Activated CD4-positive, CD25-positive, alpha-beta regulatory T cell treated with anti-CD3 and anti-CD28 coated beads, Interleukin-2, amount 50 U/mL, for 24 hours (primary cell): ENCODE measurements around the gene KIRREL3.

Experiments
- ATAC-seq, 2 donors: fragments of 150-1000 bp; cut with Tn5 transposase; one replicate each; pipeline ENCODE4 v1.10.0; 2021; ENCODE audit warnings: mild to moderate bottlenecking in 1 of 2, moderate library complexity in 1 of 2

The KIRREL3 gene

DNA sequence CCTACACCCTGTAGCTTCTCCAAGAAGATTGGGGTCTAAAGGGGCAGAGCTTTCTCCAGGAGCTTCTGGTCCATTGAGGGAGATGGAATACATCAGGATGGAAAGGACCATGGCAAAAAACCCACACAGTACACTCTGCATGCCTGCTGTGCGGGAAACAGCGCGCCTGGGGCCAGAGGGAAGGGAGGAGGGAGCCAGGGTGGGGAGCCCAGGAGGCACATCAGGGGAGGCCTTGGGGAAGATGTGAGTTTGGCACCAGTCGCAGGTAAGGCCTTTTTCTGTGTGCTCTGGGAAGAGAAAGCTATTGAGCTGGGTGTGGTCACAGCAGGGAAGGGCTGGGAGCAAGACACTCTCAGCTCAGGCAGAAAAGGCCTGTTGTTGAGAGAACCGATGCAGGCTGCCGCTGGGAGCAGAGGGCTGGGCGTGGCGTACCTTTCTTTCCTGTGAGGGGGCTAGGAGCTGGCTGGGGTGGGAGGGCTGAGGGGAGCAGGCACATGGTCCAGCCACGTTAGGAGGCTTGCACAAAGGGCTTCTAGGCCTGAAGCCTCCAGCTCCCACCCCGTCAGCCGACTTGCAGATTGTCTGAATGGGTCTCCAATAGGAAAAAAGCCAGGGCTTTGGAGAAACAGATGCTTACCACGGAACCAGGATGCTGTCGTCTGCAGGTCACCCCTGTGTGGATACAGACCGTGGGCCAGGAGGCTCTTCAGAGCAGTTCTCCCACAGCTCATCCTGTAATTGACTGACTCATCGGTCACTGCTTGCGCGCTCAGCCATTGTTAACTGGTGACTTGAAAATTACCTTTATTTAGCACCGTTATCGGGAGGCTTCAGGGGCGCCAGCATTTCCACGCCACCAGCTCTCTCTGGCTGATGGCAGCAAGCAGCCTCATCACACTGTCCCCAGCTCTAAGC is 407.8 kb downstream of the KIRREL3 start:
- ATAC-seq, result no peak

DNA sequence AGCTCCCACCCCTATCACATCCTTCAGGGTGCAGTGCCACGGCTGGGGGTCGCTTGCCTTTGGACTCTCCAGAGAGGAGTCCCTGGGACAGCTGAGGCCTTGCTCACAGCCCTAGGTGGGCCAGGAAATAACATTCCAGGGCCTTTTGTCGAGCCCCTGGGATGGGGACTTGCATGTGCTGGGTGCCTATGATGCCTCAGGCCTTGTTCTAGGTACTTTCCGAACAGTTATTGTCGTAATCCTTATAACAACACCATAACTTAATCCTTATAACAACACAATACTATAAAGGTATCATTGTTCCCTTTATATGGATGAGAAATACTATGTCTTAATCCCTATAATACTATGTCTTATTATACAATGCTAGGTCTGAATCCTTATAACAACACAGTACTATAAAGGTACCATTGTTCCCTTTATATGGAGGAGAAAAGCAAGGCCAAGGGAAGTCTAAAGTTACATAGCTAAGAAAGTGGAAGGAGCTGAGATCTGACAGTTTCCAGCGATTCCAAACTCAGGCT is 408.5 kb downstream of the KIRREL3 start:
- ATAC-seq, result no peak

DNA sequence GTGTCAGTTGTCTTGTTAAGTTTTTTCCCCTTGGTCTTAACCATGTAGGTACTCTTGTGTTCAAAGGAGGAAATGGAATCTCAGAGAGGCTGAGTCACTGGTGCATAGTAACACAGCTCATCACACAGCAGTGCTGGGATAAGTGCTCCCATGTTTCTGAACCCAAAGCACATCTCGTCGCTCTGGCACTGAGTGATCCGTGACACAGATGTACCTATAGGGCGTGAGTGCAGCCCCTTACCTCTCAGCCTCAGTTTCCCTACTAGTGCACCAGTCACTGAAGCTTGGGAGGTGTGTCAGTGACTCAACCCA is 411.1 kb downstream of the KIRREL3 start:
- no peak for ATAC-seq

DNA sequence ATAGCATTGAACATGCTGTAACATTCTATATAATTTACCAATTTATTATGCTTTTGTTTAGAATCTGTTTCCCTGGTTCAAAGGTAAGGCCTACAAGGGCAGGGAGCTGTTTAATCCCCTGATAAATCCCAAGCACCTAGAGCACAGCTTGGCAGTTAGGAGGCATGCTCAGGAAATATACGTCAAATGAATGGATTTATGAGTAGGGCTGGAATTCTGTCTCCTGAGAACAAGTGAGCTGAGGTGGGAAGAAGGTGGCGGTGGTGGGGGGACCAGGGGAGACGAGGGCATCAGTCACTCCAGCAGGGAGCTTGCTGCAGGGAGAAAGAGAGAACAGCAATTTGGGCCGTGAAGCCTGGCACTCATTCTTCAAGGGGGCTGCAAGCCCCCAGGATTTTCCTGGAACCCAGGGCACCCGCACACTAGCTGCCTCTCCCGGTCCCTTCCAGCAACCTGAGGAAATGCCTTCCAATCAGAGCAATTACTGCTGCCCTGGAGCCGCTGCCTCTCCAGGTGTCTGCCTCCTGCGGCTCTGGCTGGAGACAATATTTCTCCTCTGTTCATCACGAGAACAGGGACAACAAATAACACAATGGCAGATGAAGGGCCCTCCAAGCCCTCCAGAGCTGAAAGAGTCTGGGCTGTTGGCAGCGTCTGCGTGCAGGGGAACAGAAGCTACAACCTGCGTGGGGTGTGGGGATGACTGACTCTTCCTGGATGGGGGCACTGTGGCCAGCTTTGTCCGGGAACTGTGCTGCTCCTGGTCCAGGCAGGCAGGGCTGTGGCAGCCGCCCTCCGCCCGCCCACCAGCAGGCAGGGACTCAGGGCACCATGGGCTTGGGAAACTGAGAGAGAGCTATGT is 411.7 kb downstream of the KIRREL3 start:
- ATAC-seq, result no peak

DNA sequence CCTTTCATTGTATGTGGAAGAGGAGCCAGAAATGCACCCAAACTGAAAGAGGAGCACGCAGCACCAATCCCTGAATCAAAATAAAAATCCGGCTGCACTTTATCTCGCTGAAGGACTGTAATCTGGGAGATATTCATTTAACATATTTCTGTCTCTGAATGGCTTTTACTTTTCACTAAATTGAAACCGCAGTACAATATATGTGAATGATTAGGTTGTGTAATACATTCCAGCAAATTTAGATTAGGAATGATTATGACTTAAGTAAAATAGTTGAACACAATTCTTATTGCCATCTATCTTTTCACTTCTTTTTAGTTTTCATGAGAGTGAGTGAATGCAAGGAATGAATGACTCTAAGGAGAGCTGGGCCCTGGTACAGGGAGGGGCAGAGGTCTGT is 413.0 kb downstream of the KIRREL3 start:
- no peak for ATAC-seq

DNA sequence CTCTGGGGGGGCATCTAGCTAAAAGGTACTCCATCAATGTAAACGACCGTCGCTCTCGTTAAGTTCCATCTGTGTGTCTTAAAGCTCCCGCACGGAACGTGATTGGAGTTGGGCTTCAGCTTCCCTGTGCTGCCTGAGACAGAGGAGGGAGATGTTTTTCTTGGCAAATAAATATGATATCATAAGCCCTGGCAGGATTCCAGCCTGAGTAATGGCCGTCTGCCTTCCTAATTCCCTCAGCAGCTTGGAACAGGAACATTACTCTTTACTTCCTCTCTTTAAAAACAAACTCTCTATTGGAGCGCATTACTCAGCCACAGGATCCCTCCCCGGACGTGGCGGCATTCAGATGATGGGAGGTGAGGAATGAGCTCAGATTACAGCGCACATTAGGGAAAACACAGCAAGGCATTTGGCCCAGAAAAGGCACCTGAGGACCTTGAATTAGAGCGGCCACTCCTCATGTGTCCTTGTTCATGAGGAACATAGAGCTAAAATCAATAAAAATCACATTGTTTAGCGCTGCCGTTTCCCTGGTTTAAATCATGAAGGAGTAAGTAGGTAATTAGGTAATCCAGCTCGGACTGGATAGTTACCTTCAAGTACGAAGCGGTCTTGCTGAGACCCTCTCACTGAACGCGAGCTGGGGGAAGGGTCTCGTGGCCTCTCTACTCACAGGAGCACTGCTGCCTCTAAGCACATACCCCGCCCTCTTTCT is 414.6 kb downstream of the KIRREL3 start:
- ATAC-seq, result no peak

DNA sequence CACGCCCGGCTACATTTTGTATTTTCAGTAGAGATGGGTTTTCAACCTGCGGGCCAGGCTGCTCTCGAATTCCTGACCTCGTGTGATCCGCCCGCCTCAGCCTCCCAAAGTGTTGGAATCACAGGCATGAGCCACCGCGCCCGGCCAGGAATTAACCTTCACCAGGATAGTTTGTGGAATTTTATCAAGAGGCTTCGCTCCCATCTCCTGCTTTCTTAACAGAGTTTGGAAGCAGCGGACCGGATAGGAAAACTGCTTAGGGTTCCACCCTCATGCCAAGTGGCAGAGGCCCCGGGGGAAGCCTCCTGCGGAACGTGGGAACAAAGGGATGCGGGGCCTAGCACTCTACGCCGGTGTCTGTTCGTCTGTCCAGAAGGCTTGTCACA is 415.2 kb downstream of the KIRREL3 start:
- ATAC-seq, result no peak

DNA sequence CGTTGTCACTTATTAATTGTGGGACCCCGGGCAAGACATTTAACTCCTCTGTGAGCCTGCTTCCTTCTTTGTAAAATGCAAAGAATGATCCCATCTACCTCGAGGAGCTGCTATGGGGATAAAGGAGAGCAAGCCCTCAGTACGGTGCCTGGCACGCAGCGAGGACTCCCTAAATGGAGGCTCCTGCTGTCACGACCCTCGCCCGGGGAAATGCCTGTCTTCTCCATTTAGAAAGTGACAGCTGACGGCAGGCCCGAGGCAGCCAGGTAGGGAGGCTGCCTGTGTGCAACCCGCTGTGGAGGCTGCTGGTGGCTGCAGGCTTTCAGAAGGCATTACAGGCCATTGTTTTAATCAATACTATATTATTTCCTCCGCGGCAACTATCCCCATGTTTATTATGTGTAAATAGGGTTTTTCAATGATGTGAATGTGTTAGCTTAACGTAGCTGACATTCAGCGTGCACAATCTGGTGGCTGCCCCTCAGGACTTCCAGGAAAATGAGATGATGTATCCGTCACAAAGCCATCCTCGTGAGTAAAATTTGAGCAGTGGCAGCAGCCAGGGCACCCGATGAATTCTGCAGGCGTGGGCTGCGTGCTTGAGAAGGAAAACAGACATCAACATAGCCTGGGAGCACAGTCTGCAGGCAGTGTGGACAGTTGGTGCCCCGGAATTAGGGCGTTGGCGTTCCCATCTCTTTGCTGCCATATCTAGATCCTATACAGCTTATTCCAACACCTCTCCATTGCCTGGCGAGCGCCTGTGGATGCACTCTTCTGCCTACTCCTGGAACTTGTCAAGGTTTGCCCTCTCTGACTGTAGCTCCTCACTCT is 416.8 kb downstream of the KIRREL3 start:
- no peak for ATAC-seq

DNA sequence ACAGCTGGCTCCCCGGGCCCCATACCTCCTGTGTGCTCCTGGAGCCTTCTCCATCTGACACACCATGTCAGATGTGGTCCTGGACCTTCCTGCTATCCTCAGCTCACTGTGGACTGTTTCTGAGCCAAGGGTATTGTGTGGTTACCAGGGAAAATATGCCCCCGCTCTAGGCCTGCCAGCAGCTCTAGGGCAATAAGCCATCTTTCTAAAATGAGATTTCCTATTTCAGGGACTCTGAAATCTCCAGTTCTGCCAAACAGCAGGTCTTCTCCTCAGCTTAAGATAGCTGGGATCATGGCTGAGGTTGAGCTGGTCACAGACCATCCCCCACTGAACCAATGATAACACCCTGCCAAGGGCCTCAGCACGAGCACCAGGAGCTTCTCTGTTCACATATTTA is 417.5 kb downstream of the KIRREL3 start:
- no peak for ATAC-seq

DNA sequence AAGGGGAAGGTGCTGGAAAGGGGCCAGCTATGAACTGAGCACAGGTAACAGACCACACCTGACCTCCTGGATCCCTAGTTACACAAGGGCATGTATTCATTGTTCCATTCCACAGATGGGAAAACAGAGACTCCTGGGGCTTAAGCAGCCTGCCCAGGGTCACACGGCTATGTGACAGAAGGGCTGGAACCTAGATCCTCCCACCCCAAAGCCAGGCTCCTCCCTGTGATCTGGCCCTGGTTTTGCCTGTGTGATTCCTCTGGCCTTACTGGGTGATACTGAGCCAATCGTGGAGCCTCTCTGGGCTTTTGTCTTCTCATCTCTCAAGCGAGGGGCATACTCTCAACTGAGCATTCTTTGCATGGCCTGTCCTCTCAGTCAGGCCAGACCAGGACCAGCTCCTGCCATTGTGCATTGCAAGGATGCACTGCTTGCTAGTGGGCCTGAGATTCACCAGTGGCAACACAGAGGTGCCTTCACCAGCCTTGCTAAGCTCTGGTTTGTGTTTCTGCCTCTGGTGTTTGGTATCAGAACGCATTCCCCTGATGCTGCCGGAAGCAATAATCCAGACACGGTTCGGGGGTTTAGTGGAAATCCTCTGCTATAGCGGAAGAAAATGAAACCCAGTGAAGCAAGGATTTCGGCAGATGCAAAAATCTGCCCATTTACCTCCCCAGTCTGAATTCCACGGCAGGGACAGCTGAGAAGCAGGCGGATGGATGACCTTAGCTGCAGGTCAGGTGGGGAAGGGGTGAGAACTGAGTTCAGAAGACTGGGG is 418.5 kb downstream of the KIRREL3 start:
- ATAC-seq, result no peak

DNA sequence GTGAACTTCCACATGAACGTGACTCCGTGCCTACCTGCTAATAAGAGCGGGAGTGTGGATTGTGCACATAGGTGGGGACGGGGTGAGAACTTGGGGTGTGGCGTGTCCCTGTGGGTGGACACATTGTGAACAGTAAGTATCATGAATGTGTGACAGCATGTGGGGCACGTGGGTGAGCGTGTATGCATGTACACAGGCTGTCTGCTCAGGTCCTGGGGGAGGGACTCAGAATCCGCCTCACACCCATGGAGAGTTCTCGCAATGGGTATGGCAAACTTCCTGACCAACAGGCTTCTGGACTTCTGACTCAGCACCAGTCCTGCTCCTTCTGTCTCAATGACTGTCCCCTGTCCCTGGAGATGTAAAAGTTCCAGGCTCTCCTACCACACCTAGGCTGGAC is 422.1 kb downstream of the KIRREL3 start:
- no peak for ATAC-seq

DNA sequence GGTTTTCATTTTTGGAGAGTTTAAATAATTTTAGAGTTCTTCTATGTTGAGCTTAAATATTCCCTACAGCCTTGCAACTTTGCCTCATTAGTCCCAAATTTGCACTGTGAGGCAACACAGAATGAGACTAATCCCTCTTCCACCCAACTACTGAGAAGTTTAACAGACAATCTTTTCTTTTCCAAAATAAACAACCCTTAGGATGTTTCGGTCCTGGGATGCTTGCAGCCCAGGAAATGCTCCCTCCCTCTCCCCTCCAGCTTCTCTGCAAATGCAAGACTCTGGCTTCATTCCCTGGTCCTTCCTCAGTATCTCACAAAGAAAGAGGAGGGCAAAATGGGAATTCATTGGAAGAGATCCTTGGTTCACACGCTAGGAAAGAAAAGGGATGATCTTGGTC is 422.5 kb downstream of the KIRREL3 start:
- no peak for ATAC-seq

DNA sequence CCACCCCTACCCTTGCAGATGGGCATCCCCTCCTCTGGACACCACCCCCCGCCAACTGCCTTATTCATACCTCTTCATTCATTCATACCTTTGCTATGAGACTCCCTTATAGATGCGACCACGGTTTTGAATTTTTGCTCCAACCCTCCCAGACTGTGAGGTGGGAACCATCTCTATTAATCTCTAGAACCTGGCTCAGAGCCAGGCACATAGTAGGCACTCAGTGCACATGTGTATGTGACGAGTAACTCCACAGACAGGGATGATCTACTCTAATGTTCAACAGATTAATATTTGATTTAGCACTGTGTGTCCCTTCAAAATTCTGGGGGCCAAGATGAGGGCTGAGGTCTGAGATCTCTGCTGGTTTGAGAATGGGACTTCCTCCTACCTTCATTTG is 424.7 kb downstream of the KIRREL3 start:
- ATAC-seq, result no peak

DNA sequence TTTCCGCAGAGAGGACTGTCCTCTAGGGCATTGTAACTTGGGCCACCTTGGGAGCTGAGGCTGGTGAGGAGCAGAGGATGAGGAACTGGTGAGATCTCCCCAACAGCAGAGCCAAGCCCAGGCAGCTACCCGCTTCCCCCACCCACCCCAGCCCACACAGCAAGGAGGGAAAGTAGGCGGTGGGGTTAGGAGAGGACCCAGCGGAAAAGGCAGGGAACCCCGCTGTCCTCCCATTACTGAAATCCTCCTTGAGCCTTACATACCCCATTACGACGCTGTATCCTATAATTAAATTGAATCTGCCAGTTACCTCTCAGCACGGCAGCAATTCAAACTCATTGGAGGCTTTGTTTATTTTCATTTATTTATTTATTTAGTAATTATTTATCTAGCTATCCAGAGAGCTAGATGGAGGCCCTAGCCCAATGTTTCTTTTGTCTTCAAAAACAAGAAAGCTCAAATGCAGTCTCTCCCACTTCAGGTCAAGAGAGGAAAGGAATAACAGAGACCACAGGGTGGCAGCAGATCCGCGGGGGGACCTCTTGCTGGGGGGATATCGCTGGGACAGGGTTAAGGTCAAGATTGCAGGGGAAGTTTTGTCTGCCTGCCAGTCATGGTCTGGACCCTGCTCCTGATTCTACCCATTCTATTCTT is 427.1 kb downstream of the KIRREL3 start:
- ATAC-seq, result no peak

DNA sequence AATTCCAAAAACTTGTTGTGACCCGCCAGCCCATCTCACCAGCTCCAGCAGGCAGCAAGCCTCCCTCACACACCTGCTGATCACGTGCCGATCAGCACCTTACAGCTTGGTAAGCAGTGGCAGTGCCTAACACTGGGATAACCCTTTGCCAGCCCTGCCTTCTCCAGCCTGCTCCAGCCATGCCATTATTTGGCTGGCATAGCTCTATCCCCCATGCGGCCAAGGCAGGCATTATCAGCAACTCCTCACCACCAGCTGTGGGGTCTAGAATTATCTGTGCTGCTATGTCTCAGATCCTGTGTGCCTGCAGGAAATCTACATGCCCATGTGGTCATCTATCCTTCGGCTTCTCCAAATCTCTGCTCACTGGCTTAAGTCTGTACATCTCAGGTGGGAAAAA is 430.1 kb downstream of the KIRREL3 start:
- no peak for ATAC-seq

DNA sequence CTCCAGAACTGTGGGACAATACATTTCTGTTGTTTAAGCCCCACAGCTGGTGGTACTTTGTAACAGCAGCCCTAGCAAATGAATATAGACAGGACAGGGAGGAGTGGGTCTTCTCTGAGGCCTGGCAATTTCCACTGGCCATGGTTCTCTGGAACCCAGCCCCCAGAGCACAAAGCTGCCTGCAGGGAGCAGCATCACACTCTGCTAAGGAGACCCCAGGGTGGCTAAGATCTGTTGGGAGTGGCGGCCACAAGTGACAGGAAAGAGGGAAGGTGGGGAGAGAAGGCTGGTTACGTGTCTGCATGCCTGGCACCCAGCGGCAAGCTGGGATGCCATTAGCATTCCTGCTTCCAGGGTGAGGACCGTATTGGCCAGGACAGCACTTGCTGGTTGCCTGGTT is 433.2 kb downstream of the KIRREL3 start:
- ATAC-seq, result no peak

DNA sequence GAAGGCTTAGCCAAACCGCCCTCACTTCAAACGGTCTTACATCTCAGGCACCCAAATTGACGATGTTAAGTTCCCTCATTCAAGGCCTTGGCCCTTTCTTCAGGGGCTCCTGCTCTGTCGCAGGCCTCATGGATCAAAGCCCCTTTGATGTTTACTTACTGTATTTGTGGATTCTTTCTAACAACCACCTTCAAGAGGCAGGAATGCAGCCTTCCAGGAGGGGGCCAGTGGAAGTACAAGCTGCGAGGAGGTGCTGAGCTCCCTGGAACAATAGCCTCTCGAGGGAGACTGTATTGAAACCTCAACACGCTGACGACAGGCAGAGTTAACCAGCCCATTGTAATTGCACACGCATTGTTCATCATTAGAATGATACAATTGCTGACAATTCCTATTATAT is 436.0 kb downstream of the KIRREL3 start:
- ATAC-seq, result no peak

DNA sequence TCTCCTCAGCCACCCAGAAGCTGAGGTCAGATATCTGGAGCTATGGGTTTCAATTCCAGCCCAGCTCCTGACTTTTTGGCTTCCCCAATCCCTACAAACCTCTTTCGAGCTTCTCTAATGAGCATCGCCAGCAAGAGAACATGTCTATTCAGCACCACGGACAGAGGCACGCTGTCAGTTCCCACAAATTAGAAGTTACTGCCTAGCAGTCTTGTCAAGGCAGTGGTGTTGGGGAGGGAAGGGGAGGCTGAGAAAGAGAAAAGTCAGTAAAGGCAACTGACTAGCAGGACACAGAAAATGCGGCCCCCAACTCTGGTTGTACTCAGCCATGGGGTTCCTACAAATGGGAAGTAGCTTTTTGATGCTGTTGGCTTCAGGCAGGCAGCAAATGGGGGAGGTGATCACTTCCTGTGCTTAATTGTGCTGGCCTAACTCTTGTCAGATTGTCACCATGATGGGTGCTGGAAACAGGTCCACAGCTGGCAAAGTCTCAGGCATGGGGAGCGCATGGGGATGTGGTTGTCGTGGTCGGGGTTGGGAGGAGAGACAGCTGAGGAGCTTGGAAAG is 439.2 kb downstream of the KIRREL3 start:
- ATAC-seq, result no peak

DNA sequence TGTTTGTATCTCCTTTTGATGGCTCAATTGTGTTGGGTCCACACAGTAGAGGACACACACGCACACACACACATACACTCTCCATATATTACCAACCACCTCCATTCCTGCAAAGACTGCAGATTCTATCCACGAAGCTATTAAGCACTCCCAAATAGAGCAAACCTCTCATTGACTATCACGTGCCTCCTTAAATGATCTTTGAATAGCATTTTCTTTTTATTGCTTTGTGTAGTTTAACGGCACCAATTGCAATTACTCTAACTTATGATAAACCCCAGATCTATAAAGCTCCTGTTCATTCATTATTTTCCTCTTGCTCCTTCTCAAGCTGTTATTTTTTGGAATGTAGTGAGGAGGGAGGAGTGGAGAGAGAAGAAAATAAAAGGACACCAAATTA is 440.3 kb downstream of the KIRREL3 start:
- ATAC-seq, result no peak
